Osteocyte (in vitro differentiated cells): ENCODE measurements around the gene TBC1D8B. TPM values are rescaled to one million over a fixed set of nuclear protein-coding genes. Genes with fewer than 3 reads are reported as not detected.

Source experiments
- DNase-seq: peaks from one replicate; pipeline ENCODE4 v3.0.0; 2021; ENCODE audit warnings: mixed read lengths; ENCODE audit not compliant: unreplicated experiment; ENCODE audit errors: extremely low spot score
- H3K27ac Mint-ChIP-seq: one replicate; pipeline ENCODE4 v1.8.0; 2021; ENCODE audit warnings: mild to moderate bottlenecking, mixed read lengths; ENCODE audit not compliant: unreplicated experiment
- H3K27me3 Mint-ChIP-seq: one replicate; pipeline ENCODE4 v1.8.0; 2021; ENCODE audit warnings: mixed read lengths; ENCODE audit not compliant: unreplicated experiment
- H3K36me3 Mint-ChIP-seq: one replicate; pipeline ENCODE4 v1.8.0; 2021; ENCODE audit warnings: mixed read lengths; ENCODE audit not compliant: unreplicated experiment
- H3K4me1 Mint-ChIP-seq: one replicate; pipeline ENCODE4 v1.8.0; 2021; ENCODE audit warnings: mixed read lengths; ENCODE audit not compliant: unreplicated experiment
- H3K4me3 Mint-ChIP-seq: one replicate; pipeline ENCODE4 v1.8.0; 2021; ENCODE audit warnings: mild to moderate bottlenecking, moderate library complexity, mixed read lengths; ENCODE audit not compliant: unreplicated experiment
- H3K9me3 Mint-ChIP-seq: one replicate; pipeline ENCODE4 v1.8.0; 2021; ENCODE audit warnings: mixed read lengths; ENCODE audit not compliant: unreplicated experiment
- total RNA-seq: library from RNA; stranded (reverse); gene quantifications from 2 replicates; pipeline ENCODE4 v1.2.1, GENCODE V29; 2021
- TF ChIP-seq, protein P1 (sequence below): fragments of 200-600 bp; sonication (generic); IDR thresholded peaks from 2 replicates; pipeline ENCODE4 v1.5.0; 2021; ENCODE audit warnings: antibody characterized with exemption, mild to moderate bottlenecking, moderate library complexity

Gene TBC1D8B
- total RNA-seq, 1 donor from 2014 or later, result 11.0 TPM

DNA sequence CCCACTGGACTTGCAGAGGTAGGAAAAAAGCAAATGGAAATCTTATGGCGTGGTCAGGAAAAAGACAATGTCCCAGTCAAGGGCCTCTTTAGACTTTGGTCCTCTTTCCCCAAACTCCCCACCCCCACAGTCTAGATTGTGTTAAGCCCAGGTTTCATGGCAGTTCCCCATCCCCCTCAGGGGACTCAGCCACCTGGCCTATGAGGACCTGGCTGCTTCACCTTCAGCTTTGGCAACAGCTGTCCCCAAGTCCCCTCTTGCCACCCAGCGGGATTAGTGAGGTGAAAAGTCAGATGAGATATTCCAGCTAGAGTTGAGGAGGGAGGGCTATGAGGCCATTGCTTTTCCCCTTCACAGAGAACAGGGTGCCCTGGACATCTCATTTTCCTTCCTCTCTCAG lies 100.2 kb downstream of the TBC1D8B start:
- H3K4me1 Mint-ChIP-seq, result peaks cover 24% of the 10 kb centered on the region
- no peaks in the 10 kb centered on the region for H3K9me3 Mint-ChIP-seq
- TF ChIP-seq, protein P1, sequence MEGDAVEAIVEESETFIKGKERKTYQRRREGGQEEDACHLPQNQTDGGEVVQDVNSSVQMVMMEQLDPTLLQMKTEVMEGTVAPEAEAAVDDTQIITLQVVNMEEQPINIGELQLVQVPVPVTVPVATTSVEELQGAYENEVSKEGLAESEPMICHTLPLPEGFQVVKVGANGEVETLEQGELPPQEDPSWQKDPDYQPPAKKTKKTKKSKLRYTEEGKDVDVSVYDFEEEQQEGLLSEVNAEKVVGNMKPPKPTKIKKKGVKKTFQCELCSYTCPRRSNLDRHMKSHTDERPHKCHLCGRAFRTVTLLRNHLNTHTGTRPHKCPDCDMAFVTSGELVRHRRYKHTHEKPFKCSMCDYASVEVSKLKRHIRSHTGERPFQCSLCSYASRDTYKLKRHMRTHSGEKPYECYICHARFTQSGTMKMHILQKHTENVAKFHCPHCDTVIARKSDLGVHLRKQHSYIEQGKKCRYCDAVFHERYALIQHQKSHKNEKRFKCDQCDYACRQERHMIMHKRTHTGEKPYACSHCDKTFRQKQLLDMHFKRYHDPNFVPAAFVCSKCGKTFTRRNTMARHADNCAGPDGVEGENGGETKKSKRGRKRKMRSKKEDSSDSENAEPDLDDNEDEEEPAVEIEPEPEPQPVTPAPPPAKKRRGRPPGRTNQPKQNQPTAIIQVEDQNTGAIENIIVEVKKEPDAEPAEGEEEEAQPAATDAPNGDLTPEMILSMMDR, result no peak
- H3K27me3 Mint-ChIP-seq, result no peaks in the 10 kb centered on the region
- H3K27ac Mint-ChIP-seq, result no peak overlapping the region
- no peaks in the 10 kb centered on the region for H3K36me3 Mint-ChIP-seq
- DNase-seq, result no peak
- H3K4me3 Mint-ChIP-seq, result no peak overlapping the region

DNA sequence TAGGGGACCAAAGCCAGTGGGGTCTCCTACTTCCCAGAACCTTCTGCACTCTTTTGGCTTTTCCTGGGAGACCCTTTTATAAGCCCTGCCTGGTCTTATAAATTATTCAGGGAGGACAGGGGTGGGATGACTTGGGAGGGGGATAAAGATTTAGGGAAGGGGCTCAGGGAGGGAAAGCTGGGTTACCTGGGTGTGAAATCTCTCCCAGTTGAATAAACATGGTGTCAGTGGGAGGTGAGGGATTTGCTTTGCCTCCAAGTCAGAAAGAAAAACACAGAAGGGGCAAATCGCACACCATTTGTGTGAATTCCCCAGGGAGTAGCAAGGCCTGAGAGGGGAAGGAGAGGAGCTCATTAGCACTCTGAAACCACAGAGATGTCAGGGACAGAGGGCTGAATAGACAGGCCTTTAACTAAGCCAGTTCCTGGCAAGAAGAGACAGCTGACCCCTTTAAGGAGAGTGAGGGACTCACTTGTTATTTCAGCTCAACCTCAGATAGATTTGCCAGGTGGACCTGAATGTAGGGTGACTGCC lies 100.9 kb downstream of the TBC1D8B start, which contains the start of gene RIPPLY1:
Gene RIPPLY1 (minus strand): TSS at position 51 of the 534 bp plus-strand sequence. CDS start 54 bp downstream, outside the sequence.
- peaks cover 4% of the 10 kb centered on the region for H3K9me3 Mint-ChIP-seq
- no peaks in the 10 kb centered on the region for H3K27me3 Mint-ChIP-seq
- H3K27ac Mint-ChIP-seq, result no peak within 1 kb of the TSS
- no peaks in the 10 kb centered on the region for H3K36me3 Mint-ChIP-seq
- TF ChIP-seq, protein P1, result no peak
- peaks cover 24% of the 10 kb centered on the region for H3K4me1 Mint-ChIP-seq
- no peak within 1 kb of the TSS for H3K4me3 Mint-ChIP-seq
- no peak for DNase-seq

DNA sequence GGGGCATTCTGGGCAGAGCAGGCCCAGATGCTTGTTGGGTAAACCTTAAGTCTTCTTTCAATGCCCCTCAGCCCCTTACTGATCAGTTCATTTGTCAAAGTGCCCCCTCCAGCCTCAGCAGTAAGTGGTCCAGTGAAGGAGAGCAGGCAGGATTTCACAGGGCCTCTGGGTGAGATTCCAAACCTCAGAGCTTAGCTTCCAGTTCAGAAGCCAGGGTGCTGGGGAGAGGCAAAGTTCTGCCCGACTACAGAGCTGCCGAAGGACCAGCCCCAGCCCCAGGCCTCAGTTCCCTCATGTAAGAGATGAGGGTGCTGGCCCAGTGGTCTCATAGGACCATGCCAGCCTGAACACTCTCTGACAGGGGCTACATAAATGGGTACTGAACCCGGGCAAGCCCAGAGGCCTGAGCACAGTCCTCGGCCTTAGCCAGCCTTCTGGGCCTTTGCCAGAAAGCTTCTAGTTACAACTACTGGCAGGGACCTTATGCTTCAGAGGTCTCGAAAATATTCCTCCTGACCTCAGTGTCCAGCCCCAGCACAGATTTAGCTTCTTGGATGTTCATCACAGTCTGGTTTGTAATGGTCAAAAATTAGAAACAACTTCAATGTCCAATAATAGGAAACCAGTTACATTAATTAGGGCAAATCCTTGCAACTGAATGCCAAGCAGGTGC lies 101.5 kb downstream of the TBC1D8B start:
- Mint-ChIP-seq H3K27ac (no peak overlapping the region), H3K4me1 (peaks cover 20% of the 10 kb centered on the region), H3K36me3 (no peaks in the 10 kb centered on the region), H3K9me3 (peaks cover 4% of the 10 kb centered on the region), H3K4me3 (no peak overlapping the region), H3K27me3 (no peaks in the 10 kb centered on the region)
- TF ChIP-seq, protein P1, result no peak
- no peak for DNase-seq

DNA sequence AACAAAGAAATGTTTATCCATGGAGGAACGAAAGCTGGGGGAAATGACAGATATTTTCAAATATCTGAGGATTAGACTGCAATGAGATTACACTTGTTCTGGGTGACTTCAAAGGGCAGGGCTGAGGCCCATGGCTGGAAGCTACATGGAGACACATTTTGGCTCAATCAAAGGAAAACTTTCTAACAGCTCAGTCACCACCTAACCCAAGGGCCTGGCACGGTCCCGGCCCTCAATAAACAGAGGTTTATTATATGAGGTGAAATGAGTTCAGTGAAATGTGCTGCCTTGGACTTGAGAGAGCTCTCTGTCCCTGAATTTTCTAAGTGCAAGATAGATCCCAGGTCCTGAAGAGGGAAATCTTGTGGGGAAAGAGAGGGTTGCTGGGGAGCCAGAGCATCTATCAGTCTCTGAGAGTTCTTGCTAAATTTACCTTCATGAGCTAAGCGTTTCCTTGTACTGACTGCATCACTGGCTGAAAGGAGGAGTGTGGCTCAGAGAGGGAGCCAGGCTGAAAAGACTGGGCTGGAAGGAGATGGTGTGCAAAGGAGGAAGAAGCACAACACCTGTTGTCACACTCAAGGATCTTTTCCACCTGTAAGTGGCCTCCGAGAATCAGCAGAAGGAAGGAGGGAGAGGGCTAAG lies 102.7 kb downstream of the TBC1D8B start:
- H3K27ac Mint-ChIP-seq, result no peak overlapping the region
- no peak overlapping the region for H3K4me3 Mint-ChIP-seq
- no peaks in the 10 kb centered on the region for H3K27me3 Mint-ChIP-seq
- TF ChIP-seq, protein P1, result no peak
- peaks cover 4% of the 10 kb centered on the region for H3K9me3 Mint-ChIP-seq
- DNase-seq, result no peak
- no peaks in the 10 kb centered on the region for H3K36me3 Mint-ChIP-seq
- peaks cover 17% of the 10 kb centered on the region for H3K4me1 Mint-ChIP-seq

DNA sequence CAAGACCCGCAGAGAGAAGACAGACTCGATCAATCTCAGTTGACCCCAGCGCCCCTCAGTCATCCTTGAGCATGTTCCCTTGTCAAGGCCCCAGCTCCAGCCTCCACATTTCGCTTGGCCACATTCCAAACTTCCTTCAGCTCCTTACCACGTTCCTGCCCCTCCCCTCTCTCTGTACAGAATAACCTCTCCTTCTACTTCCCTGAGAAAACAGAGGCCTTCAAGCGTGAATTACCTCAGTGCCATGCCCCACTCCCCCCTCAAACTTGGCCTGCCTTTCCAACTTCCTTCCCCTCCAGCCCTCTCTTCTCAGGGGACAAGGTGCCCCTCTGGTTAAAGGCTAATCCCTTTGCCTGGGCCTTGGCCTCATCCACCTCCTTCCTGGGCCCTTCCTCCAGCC lies 103.9 kb downstream of the TBC1D8B start:
- TF ChIP-seq, protein P1, result no peak
- peaks cover 17% of the 10 kb centered on the region for H3K4me1 Mint-ChIP-seq
- peaks cover 4% of the 10 kb centered on the region for H3K9me3 Mint-ChIP-seq
- H3K4me3 Mint-ChIP-seq, result no peak overlapping the region
- H3K36me3 Mint-ChIP-seq, result no peaks in the 10 kb centered on the region
- DNase-seq, result no peak
- no peaks in the 10 kb centered on the region for H3K27me3 Mint-ChIP-seq
- H3K27ac Mint-ChIP-seq, result no peak overlapping the region
